Mammary epithelial cell (primary cell): ENCODE results near the gene DAP.

Experiments
- EZH2 ChIP-seq: IDR thresholded peaks from 2 replicates; pipeline ENCODE4 v1.6.1; 2012; ENCODE audit warnings: low read length, inconsistent platforms, borderline replicate concordance
- TF ChIP-seq, protein P1 (sequence below), 2 donors: IDR thresholded peaks in 1 of 2; conservative IDR thresholded peaks in 1 of 2; 2 replicates each; pipeline ENCODE4 v1.5.1; 2011 to 2012; ENCODE audit warnings: inconsistent platforms in 2 of 2, low read length in 2 of 2, mild to moderate bottlenecking in 2 of 2, control low read depth in 1 of 2, low read depth in 1 of 2; ENCODE audit not compliant: insufficient read depth in 1 of 2; ENCODE audit errors: extremely low read depth in 1 of 2

DNA sequence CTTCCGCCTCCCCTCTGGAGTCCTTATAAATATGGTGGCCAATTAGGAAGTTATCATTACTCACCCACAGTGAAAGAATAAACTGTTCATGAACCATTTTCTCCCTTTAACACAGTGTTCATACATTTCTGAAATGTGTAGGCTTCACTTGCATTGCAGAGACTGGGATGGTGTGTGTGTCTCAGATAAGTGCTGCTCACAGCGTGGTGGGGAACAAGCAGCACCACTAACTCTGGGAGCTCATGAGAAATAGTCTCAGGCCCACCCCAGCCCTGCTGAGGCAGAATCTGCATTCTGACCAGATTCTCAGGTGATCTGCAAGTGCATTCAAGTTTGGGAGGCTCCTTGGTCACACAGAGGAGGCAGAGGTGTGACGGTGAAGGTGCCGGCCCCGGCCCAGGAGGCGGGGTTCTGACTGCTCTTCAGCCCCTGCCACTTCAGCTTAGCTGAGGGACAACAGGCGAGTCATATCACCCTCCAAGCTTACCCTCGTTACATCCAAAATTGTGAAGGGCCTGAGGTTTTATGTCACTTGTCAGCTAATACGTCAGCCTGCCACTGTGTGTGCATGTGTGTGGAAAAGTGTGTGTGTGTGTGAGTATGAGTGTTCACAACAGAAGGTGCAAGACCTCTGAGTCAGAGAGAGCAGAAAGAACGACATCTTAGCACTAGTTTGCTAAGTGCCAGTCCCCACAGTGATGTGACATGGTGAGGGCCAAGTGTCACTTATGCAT is 34.7 kb downstream of the DAP start:
- TF ChIP-seq, protein P1, sequence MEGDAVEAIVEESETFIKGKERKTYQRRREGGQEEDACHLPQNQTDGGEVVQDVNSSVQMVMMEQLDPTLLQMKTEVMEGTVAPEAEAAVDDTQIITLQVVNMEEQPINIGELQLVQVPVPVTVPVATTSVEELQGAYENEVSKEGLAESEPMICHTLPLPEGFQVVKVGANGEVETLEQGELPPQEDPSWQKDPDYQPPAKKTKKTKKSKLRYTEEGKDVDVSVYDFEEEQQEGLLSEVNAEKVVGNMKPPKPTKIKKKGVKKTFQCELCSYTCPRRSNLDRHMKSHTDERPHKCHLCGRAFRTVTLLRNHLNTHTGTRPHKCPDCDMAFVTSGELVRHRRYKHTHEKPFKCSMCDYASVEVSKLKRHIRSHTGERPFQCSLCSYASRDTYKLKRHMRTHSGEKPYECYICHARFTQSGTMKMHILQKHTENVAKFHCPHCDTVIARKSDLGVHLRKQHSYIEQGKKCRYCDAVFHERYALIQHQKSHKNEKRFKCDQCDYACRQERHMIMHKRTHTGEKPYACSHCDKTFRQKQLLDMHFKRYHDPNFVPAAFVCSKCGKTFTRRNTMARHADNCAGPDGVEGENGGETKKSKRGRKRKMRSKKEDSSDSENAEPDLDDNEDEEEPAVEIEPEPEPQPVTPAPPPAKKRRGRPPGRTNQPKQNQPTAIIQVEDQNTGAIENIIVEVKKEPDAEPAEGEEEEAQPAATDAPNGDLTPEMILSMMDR (conservative IDR thresholded peaks at IDR 0.05 in 1 of 2, IDR thresholded peaks at IDR 0.05 in 1 of 2; ENCODE audit: extremely low read depth in 1 of 2, insufficient read depth in 1 of 2, low read depth in 1 of 2, low read length in 2 of 2), result no peak
- no peak for TF ChIP-seq EZH2
